Stimulated activated CD4-positive, alpha-beta T cell treated with anti-CD3 and anti-CD28 coated beads, TNF-alpha, amount 100 ng/mL, for 1 hour (primary cell): Measurements from ENCODE around the gene PCDHB11.
"Not testable (repeated sequence)": the region's sequence is repeated elsewhere in the genome, so short reads cannot be mapped to it uniquely, and the experiment has no call there.

Experiments
- DNase-seq, 3 donors: peaks; one replicate each; pipeline ENCODE4 v3.0.0-alpha.2; 2020; ENCODE audit warnings: low read depth in 3 of 3, low spot score in 1 of 3

PCDHB11 gene

GRCh38 chr5:141186897-141187512, 12.4 kb upstream of the PCDHB11 start, which contains the start of gene PCDHB9:
Gene PCDHB9 (plus strand): TSS chr5:141187161. CDS start chr5:141187319, 158 bp downstream.
- no peak for DNase-seq

GRCh38 chr5:141188682-141189081, 10.7 kb upstream of the PCDHB11 start:
- DNase-seq, result not testable (repeated sequence)

- DNase-seq, result not testable (repeated sequence)
Observed at GRCh38 chr5:141189131-141189530, 10.3 kb upstream of the PCDHB11 start.

DNA sequence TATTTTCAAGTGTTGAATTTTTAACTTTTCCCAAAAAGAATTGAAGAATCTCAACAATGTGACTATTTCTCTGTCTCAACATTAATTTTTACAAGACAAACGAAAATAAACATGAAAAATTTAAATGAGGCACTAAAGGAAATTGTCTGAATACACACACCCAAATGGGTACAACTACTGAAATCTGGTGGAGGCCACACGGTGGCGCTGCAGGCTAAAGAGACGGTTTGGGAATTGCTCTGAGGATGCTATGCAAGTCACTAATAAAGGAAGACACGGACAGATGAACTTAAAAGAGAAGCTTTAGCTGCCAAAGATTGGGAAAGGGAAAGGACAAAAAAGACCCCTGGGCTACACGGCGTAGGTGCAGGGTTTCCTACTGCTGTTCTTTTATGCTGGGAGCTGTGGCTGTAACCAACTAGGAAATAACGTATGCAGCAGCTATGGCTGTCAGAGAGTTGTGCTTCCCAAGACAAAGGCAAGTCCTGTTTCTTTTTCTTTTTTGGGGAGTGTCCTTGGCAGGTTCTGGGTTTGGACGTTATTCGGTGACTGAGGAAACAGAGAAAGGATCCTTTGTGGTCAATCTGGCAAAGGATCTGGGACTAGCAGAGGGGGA, 7.2 kb upstream of the PCDHB11 start, which contains the start of gene PCDHB10:
TSS of gene PCDHB10 (plus strand) at position 244 of the 616 bp plus-strand sequence. CDS start at position 444, 200 bp downstream.
- no peak for DNase-seq

- DNase-seq, result not testable (repeated sequence)
Observed at GRCh38 chr5:141194332-141194731, 5.1 kb upstream of the PCDHB11 start.

DNA sequence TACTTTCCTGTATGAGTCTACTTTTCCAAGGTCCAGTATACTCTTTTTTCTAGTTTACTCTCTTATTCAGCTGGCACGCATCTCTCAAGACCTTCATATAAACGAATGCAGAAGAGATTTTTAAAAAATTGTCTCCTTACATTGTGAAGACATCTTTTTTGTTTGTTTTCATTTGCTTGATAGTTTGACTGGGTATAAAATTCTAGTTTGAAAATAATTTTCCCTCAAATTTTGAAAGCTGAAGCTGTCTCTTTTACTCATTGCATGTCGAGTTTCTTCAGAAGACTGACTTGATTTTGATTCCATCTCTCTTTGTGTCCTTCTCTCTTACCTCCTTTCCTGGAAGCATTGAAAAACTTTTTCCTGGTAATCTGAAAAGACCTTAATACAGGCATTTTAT, 3.1 kb upstream of the PCDHB11 start:
- no peak for DNase-seq

DNA sequence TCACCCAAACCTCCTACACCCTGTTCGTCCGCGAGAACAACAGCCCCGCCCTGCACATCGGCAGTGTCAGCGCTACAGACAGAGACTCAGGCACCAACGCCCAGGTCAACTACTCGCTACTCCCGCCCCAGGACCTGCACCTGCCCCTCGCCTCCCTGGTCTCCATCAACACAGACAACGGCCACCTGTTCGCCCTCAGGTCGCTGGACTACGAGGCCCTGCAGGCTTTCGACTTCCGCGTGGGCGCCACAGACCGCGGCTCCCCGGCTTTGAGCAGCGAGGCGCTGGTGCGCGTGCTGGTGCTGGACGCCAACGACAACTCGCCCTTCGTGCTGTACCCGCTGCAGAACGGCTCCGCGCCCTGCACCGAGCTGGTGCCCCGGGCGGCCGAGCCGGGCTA, 1.7 kb downstream of the PCDHB11 start:
- DNase-seq, result not testable (repeated sequence)

- DNase-seq, result not testable (repeated sequence)
Observed at GRCh38 chr5:141201646-141202045, 2.2 kb downstream of the PCDHB11 start.

GRCh38 chr5:141208478-141208877, 9.1 kb downstream of the PCDHB11 start, which contains the start of gene PCDHB12:
Gene PCDHB12 (plus strand): TSS chr5:141208719. CDS start chr5:141208908, 189 bp downstream.
- DNase-seq, result no peak

DNA sequence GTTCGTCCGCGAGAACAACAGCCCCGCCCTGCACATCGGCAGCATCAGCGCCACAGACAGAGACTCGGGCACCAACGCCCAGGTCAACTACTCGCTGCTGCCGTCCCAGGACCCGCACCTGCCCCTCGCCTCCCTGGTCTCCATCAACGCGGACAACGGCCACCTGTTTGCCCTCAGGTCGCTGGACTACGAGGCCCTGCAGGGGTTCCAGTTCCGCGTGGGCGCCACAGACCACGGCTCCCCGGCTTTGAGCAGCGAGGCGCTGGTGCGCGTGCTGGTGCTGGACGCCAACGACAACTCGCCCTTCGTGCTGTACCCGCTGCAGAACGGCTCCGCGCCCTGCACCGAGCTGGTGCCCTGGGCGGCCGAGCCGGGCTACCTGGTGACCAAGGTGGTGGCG, 10.9 kb downstream of the PCDHB11 start:
- DNase-seq, result not testable (repeated sequence)

- not testable (repeated sequence) for DNase-seq
Observed at GRCh38 chr5:141210849-141211248, 11.4 kb downstream of the PCDHB11 start.

- DNase-seq, result not testable (repeated sequence)
Observed at GRCh38 chr5:141213656-141214339, 14.4 kb downstream of the PCDHB11 start, which contains the start of gene PCDHB13. Gene PCDHB13 (plus strand): TSS chr5:141213919. CDS start chr5:141214124, 205 bp downstream.

GRCh38 chr5:141214583-141214982, 15.2 kb downstream of the PCDHB11 start:
- DNase-seq, result not testable (repeated sequence)

- not testable (repeated sequence) for DNase-seq
Observed at GRCh38 chr5:141215504-141215903, 16.1 kb downstream of the PCDHB11 start.

DNA sequence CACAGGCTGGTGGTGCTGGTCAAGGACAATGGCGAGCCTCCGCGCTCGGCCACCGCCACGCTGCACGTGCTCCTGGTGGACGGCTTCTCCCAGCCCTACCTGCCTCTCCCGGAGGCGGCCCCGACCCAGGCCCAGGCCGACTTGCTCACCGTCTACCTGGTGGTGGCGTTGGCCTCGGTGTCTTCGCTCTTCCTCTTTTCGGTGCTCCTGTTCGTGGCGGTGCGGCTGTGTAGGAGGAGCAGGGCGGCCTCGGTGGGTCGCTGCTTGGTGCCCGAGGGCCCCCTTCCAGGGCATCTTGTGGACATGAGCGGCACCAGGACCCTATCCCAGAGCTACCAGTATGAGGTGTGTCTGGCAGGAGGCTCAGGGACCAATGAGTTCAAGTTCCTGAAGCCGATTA, 16.6 kb downstream of the PCDHB11 start:
- DNase-seq, result not testable (repeated sequence)

DNA sequence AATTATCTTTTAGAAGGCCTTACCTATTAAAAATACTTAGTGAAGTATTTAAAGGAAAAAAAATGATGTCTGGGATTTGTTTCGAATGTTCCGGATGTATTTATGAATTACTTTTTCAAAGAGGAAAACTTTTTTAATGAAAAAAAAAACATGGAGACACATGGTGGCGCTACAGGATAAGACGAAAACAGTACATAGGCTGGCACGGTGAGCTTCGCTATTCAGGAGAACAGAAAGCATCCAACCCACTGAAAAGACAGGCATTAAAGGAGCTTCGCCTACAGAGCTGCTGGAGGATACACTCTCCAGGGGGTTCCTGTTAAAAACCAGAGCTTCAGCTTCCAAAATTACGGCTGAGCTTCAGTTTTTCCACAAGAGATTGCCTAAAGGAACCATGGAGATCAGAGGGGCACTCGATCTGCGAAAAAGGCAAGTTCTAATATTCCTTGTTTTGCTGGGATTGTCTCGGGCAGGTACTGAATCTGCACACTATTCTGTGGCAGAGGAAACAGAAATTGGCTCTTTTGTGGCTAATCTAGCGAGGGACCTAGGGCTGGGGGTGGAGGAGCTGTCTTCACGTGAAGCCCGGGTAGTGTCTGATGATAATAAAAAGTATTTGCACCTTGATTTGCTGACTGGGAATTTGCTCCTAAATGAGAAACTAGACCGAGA, 23.8 kb downstream of the PCDHB11 start, which contains the start of gene PCDHB14:
TSS of gene PCDHB14 (plus strand) at position 232 of the 672 bp plus-strand sequence. CDS start at position 395, 163 bp downstream.
- DNase-seq, result no peak

- DNase-seq, result not testable (repeated sequence)
Observed at GRCh38 chr5:141224844-141225243, 25.4 kb downstream of the PCDHB11 start.

- not testable (repeated sequence) for DNase-seq
Observed at GRCh38 chr5:141225421-141225820, 26.0 kb downstream of the PCDHB11 start.

GRCh38 chr5:141234109-141234667, 34.8 kb downstream of the PCDHB11 start:
- no peak for DNase-seq

DNA sequence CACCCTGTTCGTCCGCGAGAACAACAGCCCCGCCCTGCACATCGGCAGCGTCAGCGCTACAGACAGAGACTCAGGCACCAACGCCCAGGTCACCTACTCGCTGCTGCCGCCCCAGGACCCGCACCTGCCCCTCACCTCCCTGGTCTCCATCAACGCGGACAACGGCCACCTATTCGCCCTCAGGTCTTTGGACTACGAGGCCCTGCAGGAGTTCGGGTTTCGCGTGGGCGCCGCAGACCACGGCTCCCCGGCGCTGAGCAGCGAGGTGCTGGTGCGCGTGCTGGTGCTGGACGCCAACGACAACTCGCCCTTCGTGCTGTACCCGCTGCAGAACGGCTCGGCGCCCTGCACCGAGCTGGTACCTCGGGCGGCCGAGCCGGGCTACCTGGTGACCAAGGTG, 36.5 kb downstream of the PCDHB11 start:
- DNase-seq, result not testable (repeated sequence)
